Omental fat pad (tissue), 4 donors: ENCODE measurements around the gene GALK2. TPM values are rescaled to one million over a fixed set of nuclear protein-coding genes. Genes with fewer than 3 reads are reported as not detected.
"Not testable (repeated sequence)": the region's sequence is repeated elsewhere in the genome, so short reads cannot be mapped to it uniquely, and the experiment has no call there.

Experiments used
- ATAC-seq: fragments of 150-250 bp; one replicate; pipeline ENCODE4 v1.9.1; 2016; ENCODE audit warnings: mild to moderate bottlenecking, moderate library complexity; ENCODE audit not compliant: low FRiP score
- DNase-seq: peaks from one replicate; pipeline ENCODE4 v3.0.0-alpha.2; 2019; ENCODE audit warnings: low spot score
- total RNA-seq, 4 donors: library from RNA; depleted of rRNA; stranded (reverse); fragments of >200 nt; gene quantifications; one replicate each; pipeline ENCODE4 v1.1.0, GENCODE V29; 2016
- TF ChIP-seq, protein P1 (sequence below), 3 donors: fragments of 450-650 bp; IDR thresholded peaks; one replicate each; pipeline ENCODE4 v1.5.1; 2016 to 2017; ENCODE audit warnings: antibody characterized with exemption in 3 of 3, mild to moderate bottlenecking in 3 of 3, moderate library complexity in 2 of 3

GALK2 gene
- total RNA-seq, 4 donors from 2014 or later: 18.6 to 35.5 (median 32.5) TPM

GRCh38 chr15:49155834-49156627 lies 14.0 kb upstream of the GALK2 start:
- DNase-seq (no peak), ATAC-seq (peak; percentile 11)
- TF ChIP-seq, protein P1, sequence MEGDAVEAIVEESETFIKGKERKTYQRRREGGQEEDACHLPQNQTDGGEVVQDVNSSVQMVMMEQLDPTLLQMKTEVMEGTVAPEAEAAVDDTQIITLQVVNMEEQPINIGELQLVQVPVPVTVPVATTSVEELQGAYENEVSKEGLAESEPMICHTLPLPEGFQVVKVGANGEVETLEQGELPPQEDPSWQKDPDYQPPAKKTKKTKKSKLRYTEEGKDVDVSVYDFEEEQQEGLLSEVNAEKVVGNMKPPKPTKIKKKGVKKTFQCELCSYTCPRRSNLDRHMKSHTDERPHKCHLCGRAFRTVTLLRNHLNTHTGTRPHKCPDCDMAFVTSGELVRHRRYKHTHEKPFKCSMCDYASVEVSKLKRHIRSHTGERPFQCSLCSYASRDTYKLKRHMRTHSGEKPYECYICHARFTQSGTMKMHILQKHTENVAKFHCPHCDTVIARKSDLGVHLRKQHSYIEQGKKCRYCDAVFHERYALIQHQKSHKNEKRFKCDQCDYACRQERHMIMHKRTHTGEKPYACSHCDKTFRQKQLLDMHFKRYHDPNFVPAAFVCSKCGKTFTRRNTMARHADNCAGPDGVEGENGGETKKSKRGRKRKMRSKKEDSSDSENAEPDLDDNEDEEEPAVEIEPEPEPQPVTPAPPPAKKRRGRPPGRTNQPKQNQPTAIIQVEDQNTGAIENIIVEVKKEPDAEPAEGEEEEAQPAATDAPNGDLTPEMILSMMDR (IDR thresholded peaks at IDR 0.05): no peak

- DNase-seq: no peak
- TF ChIP-seq, protein P1 (IDR thresholded peaks at IDR 0.05): no peak
- no peak for ATAC-seq
Measured at GRCh38 chr15:49163678-49164077, 6.4 kb upstream of the GALK2 start.

GRCh38 chr15:49164865-49165264 lies 5.2 kb upstream of the GALK2 start:
- no peak for DNase-seq
- no peak for ATAC-seq
- TF ChIP-seq, protein P1 (IDR thresholded peaks at IDR 0.05): no peak

- ATAC-seq (no peak), DNase-seq (no peak)
- TF ChIP-seq, protein P1 (IDR thresholded peaks at IDR 0.05): no peak
Measured at GRCh38 chr15:49168016-49168415, 2.0 kb upstream of the GALK2 start.

DNA sequence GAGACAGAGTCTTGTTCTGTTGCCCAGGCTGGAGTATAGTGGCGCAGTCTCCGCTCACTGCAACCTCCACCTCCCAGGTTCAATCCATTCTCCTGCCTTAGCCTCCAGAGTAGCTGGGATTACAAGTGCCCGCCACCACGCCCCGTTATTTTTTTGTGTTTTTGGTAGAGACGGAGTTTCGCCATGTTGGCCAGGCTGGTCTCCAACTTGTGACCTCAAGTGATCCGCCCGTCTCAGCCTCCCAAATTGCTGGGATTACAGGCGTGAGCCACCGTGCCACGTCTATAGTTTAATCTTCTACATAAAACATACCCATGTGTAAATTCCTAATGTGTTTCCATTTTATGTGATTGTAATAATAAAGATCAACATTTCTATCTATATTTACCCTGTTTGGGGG lies 1.7 kb downstream of the GALK2 start:
- no peak for ATAC-seq
- DNase-seq: no peak
- TF ChIP-seq, protein P1 (IDR thresholded peaks at IDR 0.05): no peak

GRCh38 chr15:49174902-49175301 lies 4.9 kb downstream of the GALK2 start:
- no peak for DNase-seq
- no peak for ATAC-seq
- TF ChIP-seq, protein P1 (IDR thresholded peaks at IDR 0.05): no peak

GRCh38 chr15:49175582-49176397 lies 5.7 kb downstream of the GALK2 start:
- ATAC-seq, DNase-seq: not testable (repeated sequence)
